H9 (cell line): ENCODE measurements around the gene ZNF80. TPM values are rescaled to one million over a fixed set of nuclear protein-coding genes. Genes with fewer than 3 reads are reported as not detected.

Experiments
- DNase-seq: peaks from one replicate; pipeline ENCODE4 v3.0.0-alpha.2; 2017
- H2AFZ ChIP-seq: one replicate; pipeline ENCODE4 v1.6.1; 2013; ENCODE audit warnings: mild to moderate bottlenecking, low read length, control low read depth, moderate library complexity
- H2AK5ac ChIP-seq: 2 replicates; pipeline ENCODE4 v1.6.1; 2013; ENCODE audit warnings: low read length, control low read depth, mixed read lengths; ENCODE audit not compliant: insufficient read length
- H2BK120ac ChIP-seq: one replicate; pipeline ENCODE4 v1.6.1; 2013; ENCODE audit warnings: low read depth, mild to moderate bottlenecking, low read length, control low read depth, inconsistent platforms; ENCODE audit not compliant: poor library complexity, severe bottlenecking
- H2BK12ac ChIP-seq: 2 replicates; pipeline ENCODE4 v1.6.1; 2013; ENCODE audit warnings: low read length, control low read depth, mixed read lengths, low read depth; ENCODE audit not compliant: insufficient read length
- H2BK15ac ChIP-seq: 2 replicates; pipeline ENCODE4 v1.6.1; 2013; ENCODE audit warnings: low read depth, low read length, control low read depth
- H2BK20ac ChIP-seq: one replicate; pipeline ENCODE4 v1.6.1; 2013; ENCODE audit warnings: low read depth, mild to moderate bottlenecking, low read length, control low read depth, inconsistent platforms; ENCODE audit not compliant: poor library complexity, severe bottlenecking
- H2BK5ac ChIP-seq: 2 replicates; pipeline ENCODE4 v1.6.1; 2013; ENCODE audit warnings: low read length, control low read depth, mixed read lengths; ENCODE audit not compliant: insufficient read length
- H3K14ac ChIP-seq: 2 replicates; pipeline ENCODE4 v1.6.1; 2013; ENCODE audit warnings: low read length, control low read depth; ENCODE audit not compliant: insufficient read depth
- H3K18ac ChIP-seq: 2 replicates; pipeline ENCODE4 v1.6.1; 2013; ENCODE audit warnings: low read depth, mild to moderate bottlenecking, mixed read lengths, low read length, control low read depth; ENCODE audit not compliant: insufficient read length
- H3K23ac ChIP-seq: 2 replicates; pipeline ENCODE4 v1.6.1; 2013; ENCODE audit warnings: low read length, control low read depth, mixed read lengths, low read depth; ENCODE audit not compliant: insufficient read length
- H3K23me2 ChIP-seq: 2 replicates; pipeline ENCODE4 v1.6.1; 2013; ENCODE audit warnings: low read depth, mild to moderate bottlenecking, mixed read lengths, low read length, control low read depth; ENCODE audit not compliant: insufficient read length, poor library complexity, severe bottlenecking
- H3K27ac ChIP-seq: 2 replicates; pipeline ENCODE4 v1.5.1; 2013; ENCODE audit warnings: low read length, control low read depth, mixed read lengths, low read depth; ENCODE audit not compliant: insufficient read length
- H3K27me3 ChIP-seq: 2 replicates; pipeline ENCODE4 v1.6.1; 2013; ENCODE audit warnings: low read length, control low read depth, inconsistent platforms; ENCODE audit not compliant: insufficient read depth
- H3K4ac ChIP-seq: 2 replicates; pipeline ENCODE4 v1.6.1; 2013; ENCODE audit warnings: low read depth, mild to moderate bottlenecking, control low read depth, inconsistent platforms, low read length, moderate library complexity
- H3K4me1 ChIP-seq: 2 replicates; pipeline ENCODE4 v1.6.1; 2013; ENCODE audit warnings: low read length, control low read depth, inconsistent platforms; ENCODE audit not compliant: insufficient read depth
- H3K4me2 ChIP-seq: 2 replicates; pipeline ENCODE4 v1.6.1; 2013; ENCODE audit warnings: low read length, control low read depth, mixed read lengths; ENCODE audit not compliant: insufficient read length, insufficient read depth
- H3K56ac ChIP-seq: 2 replicates; pipeline ENCODE4 v1.6.1; 2013; ENCODE audit warnings: low read depth, mild to moderate bottlenecking, mixed read lengths, low read length, control low read depth; ENCODE audit not compliant: insufficient read length
- H3K79me1 ChIP-seq: 2 replicates; pipeline ENCODE4 v1.6.1; 2013; ENCODE audit warnings: low read depth, mild to moderate bottlenecking, moderate library complexity, low read length, control low read depth, inconsistent platforms; ENCODE audit not compliant: insufficient read depth, poor library complexity, severe bottlenecking
- H3K79me2 ChIP-seq: 2 replicates; pipeline ENCODE4 v1.6.1; 2013; ENCODE audit warnings: low read length, control low read depth, inconsistent platforms; ENCODE audit not compliant: insufficient read depth
- H3K9ac ChIP-seq: 2 replicates; pipeline ENCODE4 v1.6.1; 2013; ENCODE audit warnings: low read length, control low read depth, mixed read lengths; ENCODE audit not compliant: insufficient read length; ENCODE audit errors: extremely low read depth
- H3K9me3 ChIP-seq: one replicate; pipeline ENCODE4 v1.6.1; 2013; ENCODE audit warnings: low read depth, low read length, inconsistent platforms; ENCODE audit not compliant: control insufficient read depth
- H3T11ph ChIP-seq: one replicate; pipeline ENCODE4 v1.6.1; 2013; ENCODE audit warnings: mild to moderate bottlenecking, low read length, control low read depth, inconsistent platforms
- H4K20me1 ChIP-seq: one replicate; pipeline ENCODE4 v1.6.1; 2013; ENCODE audit not compliant: control insufficient read depth, insufficient read length, insufficient read depth
- H4K5ac ChIP-seq: 2 replicates; pipeline ENCODE4 v1.6.1; 2013; ENCODE audit warnings: low read depth, mild to moderate bottlenecking, mixed read lengths, low read length, control low read depth; ENCODE audit not compliant: insufficient read length
- H4K8ac ChIP-seq: replicated peaks from 2 replicates; pipeline ENCODE4 v1.6.1; 2013; ENCODE audit warnings: low read length, control low read depth, mixed read lengths, low read depth; ENCODE audit not compliant: insufficient read length
- H4K91ac ChIP-seq: 2 replicates; pipeline ENCODE4 v1.6.1; 2013; ENCODE audit warnings: low read depth, mild to moderate bottlenecking, moderate library complexity, mixed read lengths, low read length, control low read depth; ENCODE audit not compliant: insufficient read length
- H3K27ac Mint-ChIP-seq, 3 experiments: 2 replicates in 2 of 3; 3 replicates in 1 of 3; pipeline ENCODE4 v1.8.0; 2020 to 2021; ENCODE audit warnings: mixed read lengths in 3 of 3, mild to moderate bottlenecking in 1 of 3, moderate library complexity in 1 of 3
- H3K27me3 Mint-ChIP-seq: 2 replicates; pipeline ENCODE4 v1.8.0; 2021; ENCODE audit warnings: low read depth, mild to moderate bottlenecking, moderate library complexity, mixed read lengths
- H3K36me3 Mint-ChIP-seq, 3 experiments: 2 replicates in 2 of 3; 3 replicates in 1 of 3; pipeline ENCODE4 v1.8.0; 2020 to 2021; ENCODE audit warnings: low read depth in 3 of 3, mixed read lengths in 3 of 3; ENCODE audit not compliant: insufficient read depth in 1 of 3
- H3K4me1 Mint-ChIP-seq, 2 experiments: 2 replicates each; pipeline ENCODE4 v1.8.0; 2020; ENCODE audit warnings: mixed read lengths in 2 of 2
- H3K4me3 Mint-ChIP-seq, 2 experiments: 2 replicates in 1 of 2; 3 replicates in 1 of 2; pipeline ENCODE4 v1.8.0; 2020 to 2021; ENCODE audit warnings: mild to moderate bottlenecking in 2 of 2, mixed read lengths in 2 of 2, moderate library complexity in 1 of 2
- H3K9me3 Mint-ChIP-seq, 2 experiments: 2 replicates in 1 of 2; 3 replicates in 1 of 2; pipeline ENCODE4 v1.8.0; 2020; ENCODE audit warnings: mild to moderate bottlenecking in 2 of 2, mixed read lengths in 2 of 2, moderate library complexity in 1 of 2
- CTCF ChIP-seq: fragments of 200-600 bp; sonication (generic); conservative IDR thresholded peaks from 3 replicates; pipeline ENCODE4 v1.8.0; 2021; ENCODE audit warnings: antibody characterized with exemption, mild to moderate bottlenecking
- WGBS: extraction: QIAGEN DNeasy Blood & Tissue Kit; methylation state at CpG from one replicate; pipeline ENCODE4 v1.1.7; 2013; ENCODE audit warnings: missing lambda C conversion rate, low lambda C conversion rate, mixed read lengths; ENCODE audit not compliant: insufficient read length; ENCODE audit errors: extremely low coverage; 5-methylcytosine and 5-hydroxymethylcytosine counted together
- total RNA-seq: library from RNA; stranded (reverse); gene quantifications from 2 replicates; pipeline ENCODE4 v1.2.1, GENCODE V29; 2021

Gene ZNF80
- total RNA-seq, 1 experiment from 2014 or later, result not detected

- no peak for DNase-seq
- no peak overlapping the region for H4K5ac ChIP-seq
- H3T11ph ChIP-seq, result no peak overlapping the region
- no peak overlapping the region for H3K4ac ChIP-seq
- Mint-ChIP-seq H3K36me3 (no peaks in the 10 kb centered on the region), H3K4me1 (peaks cover 4 to 7% of the 10 kb centered on the region in 2 experiments; a peak in 2 of 4 replicates), H3K9me3 (peaks cover 0 to 6% of the 10 kb centered on the region in 2 experiments; a peak in 1 of 5 replicates), H3K27me3 (no peaks in the 10 kb centered on the region; the same call in 1 of the 2 replicates), H3K4me3 (no peak overlapping the region), H3K27ac (no peak overlapping the region)
- no peak overlapping the region for H3K56ac ChIP-seq
- no peak overlapping the region for H2BK20ac ChIP-seq
- H2BK120ac ChIP-seq, result no peak overlapping the region
- H3K23ac ChIP-seq, result no peak overlapping the region
- H3K4me2 ChIP-seq, result no peak overlapping the region
- H2BK15ac ChIP-seq, result no peak overlapping the region
- H3K4me1 ChIP-seq, result no peaks in the 10 kb centered on the region; the same call in 1 of the 2 replicates
- no peak overlapping the region for H2AFZ ChIP-seq
- H4K8ac ChIP-seq, result no peak overlapping the region
- no peak for TF ChIP-seq CTCF
- no peaks in the 10 kb centered on the region for H4K20me1 ChIP-seq
- H3K9ac ChIP-seq, result no peak overlapping the region
- H3K27me3 ChIP-seq, result no peaks in the 10 kb centered on the region; the same call in 1 of the 2 replicates
- no peak overlapping the region for H3K27ac ChIP-seq
- no peaks in the 10 kb centered on the region for H3K23me2 ChIP-seq
- no peak overlapping the region for H3K14ac ChIP-seq
- H3K79me1 ChIP-seq, result no peaks in the 10 kb centered on the region
- no CpG with 5 or more reads among the region's 3 CpGs for WGBS
- H2BK5ac ChIP-seq, result no peak overlapping the region
- no peak overlapping the region for H2BK12ac ChIP-seq
- no peak overlapping the region for H4K91ac ChIP-seq
- no peak overlapping the region for H2AK5ac ChIP-seq
- H3K79me2 ChIP-seq, result no peaks in the 10 kb centered on the region
- no peaks in the 10 kb centered on the region for H3K9me3 ChIP-seq
- H3K18ac ChIP-seq, result no peak overlapping the region
These were observed 31.0 kb downstream of the ZNF80 start for GRCh38 chr3:114206342-114206741.
